Smooth muscle cell (in vitro differentiated cells): ENCODE measurements around the gene NUP88. TPM values are rescaled to one million over a fixed set of nuclear protein-coding genes. Genes with fewer than 3 reads are reported as not detected.

ENCODE experiments used
- DNase-seq: peaks from one replicate; lab custom pipeline; 2025; ENCODE audit not compliant: unreplicated experiment; lab: John Stamatoyannopoulos, UW
- H2AFZ ChIP-seq: fragments of 200-600 bp; sonication (generic); 2 replicates; pipeline ENCODE4 v1.6.0; 2016; ENCODE audit warnings: antibody characterized with exemption, low read depth, mild to moderate bottlenecking
- H3F3A ChIP-seq: fragments of 200-600 bp; sonication (generic); 2 replicates; pipeline ENCODE4 v1.6.0; 2017; ENCODE audit warnings: antibody characterized with exemption, low read depth
- H3K27ac ChIP-seq: fragments of 200-600 bp; sonication (generic); 2 replicates; pipeline ENCODE4 v1.5.1; 2016; ENCODE audit warnings: low read depth, mild to moderate bottlenecking
- H3K27me3 ChIP-seq: fragments of 200-600 bp; sonication (generic); 2 replicates; pipeline ENCODE4 v1.6.1; 2016; ENCODE audit warnings: low read depth, mild to moderate bottlenecking
- H3K36me3 ChIP-seq: fragments of 200-600 bp; sonication (generic); 2 replicates; pipeline ENCODE4 v1.5.1; 2016; ENCODE audit warnings: low read depth
- H3K4me1 ChIP-seq: fragments of 200-600 bp; sonication (generic); 2 replicates; pipeline ENCODE4 v1.5.1; 2016; ENCODE audit warnings: low read depth
- H3K4me2 ChIP-seq: fragments of 200-600 bp; sonication (generic); 2 replicates; pipeline ENCODE4 v1.6.0; 2016; ENCODE audit warnings: mild to moderate bottlenecking
- H3K4me3 ChIP-seq: fragments of 200-600 bp; sonication (generic); 2 replicates; pipeline ENCODE4 v1.5.1; 2016; ENCODE audit warnings: mild to moderate bottlenecking
- H3K79me2 ChIP-seq: fragments of 200-600 bp; sonication (generic); 2 replicates; pipeline ENCODE4 v1.6.0; 2016; ENCODE audit warnings: low read depth, mild to moderate bottlenecking
- H3K9ac ChIP-seq: fragments of 200-600 bp; sonication (generic); 2 replicates; pipeline ENCODE4 v1.6.0; 2016; ENCODE audit warnings: low read depth
- H3K9me3 ChIP-seq: fragments of 200-600 bp; sonication (generic); replicated peaks from 2 replicates; pipeline ENCODE4 v1.5.1; 2016; ENCODE audit warnings: low read depth
- H4K20me1 ChIP-seq: fragments of 200-600 bp; sonication (generic); 2 replicates; pipeline ENCODE4 v1.6.0; 2016; ENCODE audit warnings: low read depth
- WGBS: methylation state at CpG from one replicate; pipeline ENCODE4 v1.1.7; 2016; ENCODE audit warnings: low lambda C conversion rate; 5-methylcytosine and 5-hydroxymethylcytosine counted together
- polyA plus RNA-seq: library from polyadenylated mRNA; unstranded; fragments of >200 nt; fragmentation: Nextera tagmentation; extraction: Ambion mirVana; gene quantifications from 2 replicates; pipeline ENCODE4 v1.2.1, GENCODE V29; 2016
- total RNA-seq: library from RNA; depleted of rRNA; stranded (reverse); fragments of >200 nt; gene quantifications from 2 replicates; pipeline ENCODE4 v1.2.3, GENCODE V29; 2014
- TF ChIP-seq, protein P1 (sequence below): fragments of 200-600 bp; sonication (generic); IDR thresholded peaks from 2 replicates; pipeline ENCODE4 v1.5.1; 2017; ENCODE audit warnings: borderline replicate concordance, mild to moderate bottlenecking, antibody characterized with exemption; ENCODE audit not compliant: insufficient read depth, poor library complexity, severe bottlenecking

NUP88 gene
- total and polyA plus RNA-seq, 2 experiments from 2014 or later: 31.2 to 47.4 TPM

DNA sequence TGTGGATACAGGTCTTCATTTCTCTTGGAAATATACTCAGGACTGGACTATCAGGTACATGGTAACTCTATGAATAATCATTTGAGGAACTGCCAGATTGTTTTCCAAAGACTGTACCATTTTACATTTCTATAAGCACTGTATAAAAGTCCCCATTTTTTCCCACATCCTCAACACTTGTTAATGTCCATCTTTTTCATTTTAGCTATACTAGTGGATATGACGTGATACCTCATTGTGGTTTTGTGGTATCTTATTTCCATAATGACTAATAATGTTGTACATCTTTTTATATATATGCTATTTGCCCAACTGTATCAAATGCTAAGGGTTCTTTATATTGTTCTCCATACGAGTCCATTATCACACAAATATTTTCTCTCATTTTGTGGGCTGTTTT lies 22.9 kb downstream of the NUP88 start:
- no peak for DNase-seq
- no peak overlapping the region for H3K9ac ChIP-seq

DNA sequence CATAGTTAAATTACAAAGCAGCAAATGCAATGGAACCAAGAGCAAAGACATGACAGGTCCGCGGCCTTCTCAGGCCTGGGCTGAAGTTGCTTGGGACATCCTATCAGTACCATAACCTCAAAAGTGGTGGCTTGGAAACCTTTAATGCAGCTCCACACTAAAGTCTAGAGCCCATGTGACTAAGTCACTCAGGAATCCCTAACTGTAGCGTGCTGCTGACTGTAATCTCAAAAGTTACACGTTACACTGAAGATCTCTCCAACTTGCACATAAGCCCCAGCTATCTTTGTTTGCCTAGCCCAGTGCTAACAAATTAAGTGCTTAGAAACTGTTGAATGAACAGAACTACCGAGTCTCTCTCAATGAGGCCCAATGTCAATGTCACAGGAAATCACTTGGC lies 27.8 kb downstream of the NUP88 start:
- Histone ChIP-seq H3K9me3 (no peaks in the 10 kb centered on the region), H3K4me1 (no peaks in the 10 kb centered on the region), H2AFZ (no peak overlapping the region), H3K79me2 (no peaks in the 10 kb centered on the region), H3K4me2 (no peak overlapping the region), H4K20me1 (no peaks in the 10 kb centered on the region), H3K36me3 (peaks cover 20% of the 10 kb centered on the region), H3K27ac (peak overlapping the region; percentile 1), H3F3A (no peaks in the 10 kb centered on the region), H3K9ac (no peak overlapping the region), H3K4me3 (no peak overlapping the region), H3K27me3 (no peaks in the 10 kb centered on the region)
- DNase-seq: no peak
- 66% methylated on average over 5 of the region's 5 CpGs for WGBS
- TF ChIP-seq, protein P1, sequence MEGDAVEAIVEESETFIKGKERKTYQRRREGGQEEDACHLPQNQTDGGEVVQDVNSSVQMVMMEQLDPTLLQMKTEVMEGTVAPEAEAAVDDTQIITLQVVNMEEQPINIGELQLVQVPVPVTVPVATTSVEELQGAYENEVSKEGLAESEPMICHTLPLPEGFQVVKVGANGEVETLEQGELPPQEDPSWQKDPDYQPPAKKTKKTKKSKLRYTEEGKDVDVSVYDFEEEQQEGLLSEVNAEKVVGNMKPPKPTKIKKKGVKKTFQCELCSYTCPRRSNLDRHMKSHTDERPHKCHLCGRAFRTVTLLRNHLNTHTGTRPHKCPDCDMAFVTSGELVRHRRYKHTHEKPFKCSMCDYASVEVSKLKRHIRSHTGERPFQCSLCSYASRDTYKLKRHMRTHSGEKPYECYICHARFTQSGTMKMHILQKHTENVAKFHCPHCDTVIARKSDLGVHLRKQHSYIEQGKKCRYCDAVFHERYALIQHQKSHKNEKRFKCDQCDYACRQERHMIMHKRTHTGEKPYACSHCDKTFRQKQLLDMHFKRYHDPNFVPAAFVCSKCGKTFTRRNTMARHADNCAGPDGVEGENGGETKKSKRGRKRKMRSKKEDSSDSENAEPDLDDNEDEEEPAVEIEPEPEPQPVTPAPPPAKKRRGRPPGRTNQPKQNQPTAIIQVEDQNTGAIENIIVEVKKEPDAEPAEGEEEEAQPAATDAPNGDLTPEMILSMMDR: no peak

More for the DNA sequence above, 22.9 kb downstream of the NUP88 start:
- Histone ChIP-seq H2AFZ (no peak overlapping the region), H3K4me3 (no peak overlapping the region), H4K20me1 (no peaks in the 10 kb centered on the region), H3K79me2 (no peaks in the 10 kb centered on the region), H3K36me3 (peaks cover 20% of the 10 kb centered on the region), H3K4me1 (no peaks in the 10 kb centered on the region), H3K9me3 (no peaks in the 10 kb centered on the region), H3K27me3 (no peaks in the 10 kb centered on the region), H3K4me2 (no peak overlapping the region), H3K27ac (no peak overlapping the region), H3F3A (no peaks in the 10 kb centered on the region)
- 97% methylated on average over 2 of the region's 2 CpGs for WGBS
- TF ChIP-seq, protein P1: no peak

DNA sequence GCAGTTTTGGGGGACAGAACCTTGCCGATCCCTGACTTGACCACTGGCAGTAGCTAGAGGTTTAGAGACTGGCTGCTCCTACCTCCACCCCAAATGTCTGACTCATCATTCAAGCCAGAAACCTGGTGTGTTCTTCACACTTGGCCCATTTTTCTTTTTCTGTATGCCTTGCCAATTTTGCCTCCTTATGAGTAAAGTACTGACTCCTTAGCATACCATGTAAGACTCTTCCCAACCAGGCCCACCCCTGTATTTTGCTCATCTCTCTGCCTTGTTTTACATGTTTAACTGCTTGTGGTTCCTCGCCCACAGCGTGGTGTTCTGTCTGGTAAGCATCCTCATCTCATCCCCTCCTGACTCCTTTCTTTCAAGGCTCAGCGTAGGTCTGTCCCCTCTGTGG lies 37.9 kb downstream of the NUP88 start:
- H3K9me3 ChIP-seq: no peaks in the 10 kb centered on the region
- no peaks in the 10 kb centered on the region for H4K20me1 ChIP-seq
- no peak overlapping the region for H3K9ac ChIP-seq
- no peak overlapping the region for H3K4me2 ChIP-seq
- H3F3A ChIP-seq: no peaks in the 10 kb centered on the region
- H3K4me3 ChIP-seq: no peak overlapping the region
- 95% methylated on average over 4 of the region's 4 CpGs for WGBS
- DNase-seq: no peak
- no peaks in the 10 kb centered on the region for H3K79me2 ChIP-seq
- H2AFZ ChIP-seq: no peak overlapping the region
- H3K27ac ChIP-seq: no peak overlapping the region
- H3K27me3 ChIP-seq: no peaks in the 10 kb centered on the region
- peaks cover 17% of the 10 kb centered on the region for H3K36me3 ChIP-seq
- no peaks in the 10 kb centered on the region for H3K4me1 ChIP-seq
- TF ChIP-seq, protein P1: no peak

DNA sequence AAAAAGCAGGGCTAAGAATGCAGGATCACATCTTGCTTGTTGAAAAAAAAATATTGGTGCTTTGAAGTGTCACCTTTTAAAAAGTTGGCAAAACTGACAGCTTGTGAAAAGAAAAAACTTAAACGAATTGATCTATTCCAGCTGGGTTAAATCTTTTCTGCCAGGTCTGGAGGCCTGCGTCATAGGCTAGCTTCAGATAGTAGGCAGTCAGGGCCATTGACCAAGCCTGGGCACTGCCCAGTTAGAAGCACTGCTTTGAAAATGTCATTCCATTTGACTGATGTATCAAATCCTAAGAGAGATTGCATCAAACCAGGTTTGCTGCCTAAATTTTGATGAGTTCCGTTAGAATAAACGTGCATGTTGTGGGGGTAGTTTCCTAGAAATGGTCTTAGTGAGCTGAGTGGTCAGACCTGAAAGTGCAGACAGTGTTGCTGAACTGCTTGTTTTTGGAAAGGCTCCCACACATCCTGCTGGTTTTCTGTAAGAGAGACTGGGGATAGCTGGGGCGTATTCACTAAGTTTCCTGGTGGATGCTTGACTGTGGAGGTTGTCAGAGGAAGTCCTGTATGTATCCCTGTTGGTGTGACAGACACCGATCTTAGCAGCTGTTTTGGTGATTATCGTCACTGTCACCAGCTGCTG lies 38.8 kb downstream of the NUP88 start:
- no peaks in the 10 kb centered on the region for H4K20me1 ChIP-seq
- H3K36me3 ChIP-seq: peaks cover 17% of the 10 kb centered on the region
- no peak for DNase-seq

More for the DNA sequence above, 38.8 kb downstream of the NUP88 start:
- Histone ChIP-seq H3K4me2 (no peak overlapping the region), H2AFZ (no peak overlapping the region), H3K4me1 (no peaks in the 10 kb centered on the region), H3K79me2 (no peaks in the 10 kb centered on the region), H3K9ac (no peak overlapping the region), H3K9me3 (no peaks in the 10 kb centered on the region), H3K4me3 (no peak overlapping the region), H3K27ac (no peak overlapping the region), H3F3A (no peaks in the 10 kb centered on the region), H3K27me3 (no peaks in the 10 kb centered on the region)
- 80% methylated on average over 7 of the region's 7 CpGs for WGBS
- TF ChIP-seq, protein P1: no peak
